ENCODE results near the gene RAB31. TPM values are rescaled to one million over a fixed set of nuclear protein-coding genes. Genes with fewer than 3 reads are reported as not detected.

The RAB31 gene
- total RNA-seq, 3 donors from 2014 or later, result 0.40 to 1.8 (median 1.2) TPM

GRCh38 chr18:9712611-9713010, 4.5 kb downstream of the RAB31 start:
- Mint-ChIP-seq H3K9me3 (no peaks in the 10 kb centered on the region), H3K4me1 (ENCODE audit: low read depth) (peaks cover 18% of the 10 kb centered on the region), H3K4me3 (no peak overlapping the region), H3K36me3 (ENCODE audit: insufficient read depth) (no peaks in the 10 kb centered on the region), H3K27me3 (ENCODE audit: low read depth) (peaks cover 74% of the 10 kb centered on the region)
- no peak for ATAC-seq
- DNase-seq, result no peak

- no peak for DNase-seq
- Mint-ChIP-seq H3K27me3 (ENCODE audit: low read depth) (peaks cover 66% of the 10 kb centered on the region), H3K4me3 (no peak overlapping the region), H3K4me1 (ENCODE audit: low read depth) (peaks cover 10% of the 10 kb centered on the region), H3K9me3 (no peaks in the 10 kb centered on the region), H3K36me3 (ENCODE audit: insufficient read depth) (no peaks in the 10 kb centered on the region)
- ATAC-seq, result no peak
These were observed 6.4 kb downstream of the RAB31 start for GRCh38 chr18:9714266-9715087.

GRCh38 chr18:9715088-9715343, 6.9 kb downstream of the RAB31 start:
- no peak for ATAC-seq
- no peak for DNase-seq
- no peaks in the 10 kb centered on the region for H3K9me3 Mint-ChIP-seq
- H3K27me3 Mint-ChIP-seq (ENCODE audit: low read depth), result peaks cover 61% of the 10 kb centered on the region
- H3K36me3 Mint-ChIP-seq (ENCODE audit: insufficient read depth), result no peaks in the 10 kb centered on the region
- H3K4me3 Mint-ChIP-seq, result no peak overlapping the region
- H3K4me1 Mint-ChIP-seq (ENCODE audit: low read depth), result peaks cover 7% of the 10 kb centered on the region

GRCh38 chr18:9715978-9716774, 8.1 kb downstream of the RAB31 start:
- H3K27me3 Mint-ChIP-seq (ENCODE audit: low read depth), result peaks cover 58% of the 10 kb centered on the region
- no peak overlapping the region for H3K4me3 Mint-ChIP-seq
- H3K4me1 Mint-ChIP-seq (ENCODE audit: low read depth), result peaks cover 4% of the 10 kb centered on the region
- H3K36me3 Mint-ChIP-seq (ENCODE audit: insufficient read depth), result no peaks in the 10 kb centered on the region
- H3K9me3 Mint-ChIP-seq, result no peaks in the 10 kb centered on the region
- DNase-seq, result no peak
- no peak for ATAC-seq

GRCh38 chr18:9716780-9717563, 8.9 kb downstream of the RAB31 start:
- DNase-seq (no peak), ATAC-seq (no peak)
- Mint-ChIP-seq H3K36me3 (ENCODE audit: insufficient read depth) (no peaks in the 10 kb centered on the region), H3K4me1 (ENCODE audit: low read depth) (no peaks in the 10 kb centered on the region), H3K27me3 (ENCODE audit: low read depth) (peaks cover 59% of the 10 kb centered on the region), H3K4me3 (no peak overlapping the region), H3K9me3 (no peaks in the 10 kb centered on the region)

- no peaks in the 10 kb centered on the region for H3K4me1 Mint-ChIP-seq (ENCODE audit: low read depth)
- no peaks in the 10 kb centered on the region for H3K9me3 Mint-ChIP-seq
- H3K4me3 Mint-ChIP-seq, result no peak overlapping the region
- DNase-seq, result no peak
- H3K27me3 Mint-ChIP-seq (ENCODE audit: low read depth), result peaks cover 46% of the 10 kb centered on the region
- H3K36me3 Mint-ChIP-seq (ENCODE audit: insufficient read depth), result no peaks in the 10 kb centered on the region
- no peak for ATAC-seq
These were observed 11.4 kb downstream of the RAB31 start for GRCh38 chr18:9719421-9719981.

GRCh38 chr18:9720327-9720726, 12.2 kb downstream of the RAB31 start:
- Mint-ChIP-seq H3K9me3 (no peaks in the 10 kb centered on the region), H3K36me3 (ENCODE audit: insufficient read depth) (no peaks in the 10 kb centered on the region), H3K4me1 (ENCODE audit: low read depth) (no peaks in the 10 kb centered on the region), H3K27me3 (ENCODE audit: low read depth) (peaks cover 40% of the 10 kb centered on the region), H3K4me3 (no peak overlapping the region)
- DNase-seq (no peak), ATAC-seq (no peak)

GRCh38 chr18:9721893-9722550, 13.9 kb downstream of the RAB31 start:
- H3K27me3 Mint-ChIP-seq (ENCODE audit: low read depth), result peaks cover 32% of the 10 kb centered on the region
- no peaks in the 10 kb centered on the region for H3K4me1 Mint-ChIP-seq (ENCODE audit: low read depth)
- ATAC-seq (no peak), DNase-seq (no peak)
- peak overlapping the region; percentile 2 for H3K4me3 Mint-ChIP-seq
- no peaks in the 10 kb centered on the region for H3K36me3 Mint-ChIP-seq (ENCODE audit: insufficient read depth)
- no peaks in the 10 kb centered on the region for H3K9me3 Mint-ChIP-seq

GRCh38 chr18:9722691-9723090, 14.6 kb downstream of the RAB31 start:
- no peaks in the 10 kb centered on the region for H3K9me3 Mint-ChIP-seq
- ATAC-seq, result no peak
- H3K4me3 Mint-ChIP-seq, result no peak overlapping the region
- H3K4me1 Mint-ChIP-seq (ENCODE audit: low read depth), result no peaks in the 10 kb centered on the region
- peaks cover 26% of the 10 kb centered on the region for H3K27me3 Mint-ChIP-seq (ENCODE audit: low read depth)
- no peak for DNase-seq
- no peaks in the 10 kb centered on the region for H3K36me3 Mint-ChIP-seq (ENCODE audit: insufficient read depth)

GRCh38 chr18:9724797-9725585, 16.9 kb downstream of the RAB31 start:
- ATAC-seq, result no peak
- Mint-ChIP-seq H3K4me3 (no peak overlapping the region), H3K27me3 (ENCODE audit: low read depth) (peaks cover 23% of the 10 kb centered on the region), H3K9me3 (no peaks in the 10 kb centered on the region), H3K36me3 (ENCODE audit: insufficient read depth) (no peaks in the 10 kb centered on the region), H3K4me1 (ENCODE audit: low read depth) (no peaks in the 10 kb centered on the region)
- no peak for DNase-seq

GRCh38 chr18:9726175-9726574, 18.1 kb downstream of the RAB31 start:
- peaks cover 15% of the 10 kb centered on the region for H3K27me3 Mint-ChIP-seq (ENCODE audit: low read depth)
- H3K4me1 Mint-ChIP-seq (ENCODE audit: low read depth), result no peaks in the 10 kb centered on the region
- no peak overlapping the region for H3K4me3 Mint-ChIP-seq
- no peaks in the 10 kb centered on the region for H3K9me3 Mint-ChIP-seq
- no peak for ATAC-seq
- H3K36me3 Mint-ChIP-seq (ENCODE audit: insufficient read depth), result no peaks in the 10 kb centered on the region
- no peak for DNase-seq

GRCh38 chr18:9726936-9727335, 18.8 kb downstream of the RAB31 start:
- Mint-ChIP-seq H3K4me3 (no peak overlapping the region), H3K4me1 (ENCODE audit: low read depth) (no peaks in the 10 kb centered on the region), H3K27me3 (ENCODE audit: low read depth) (peaks cover 10% of the 10 kb centered on the region), H3K36me3 (ENCODE audit: insufficient read depth) (no peaks in the 10 kb centered on the region), H3K9me3 (no peaks in the 10 kb centered on the region)
- no peak for ATAC-seq
- DNase-seq, result no peak

GRCh38 chr18:9730786-9731185, 22.7 kb downstream of the RAB31 start:
- H3K4me3 Mint-ChIP-seq, result no peak overlapping the region
- ATAC-seq, result no peak
- H3K27me3 Mint-ChIP-seq (ENCODE audit: low read depth), result peaks cover 23% of the 10 kb centered on the region
- peaks cover 4% of the 10 kb centered on the region for H3K4me1 Mint-ChIP-seq (ENCODE audit: low read depth)
- no peak for DNase-seq
- no peaks in the 10 kb centered on the region for H3K9me3 Mint-ChIP-seq
- H3K36me3 Mint-ChIP-seq (ENCODE audit: insufficient read depth), result no peaks in the 10 kb centered on the region

Data from activated T-cell treated with anti-CD3 and anti-CD28 coated beads, Interleukin-2, amount 50 U/mL, for 4 hours (primary cell).